Measurements from ENCODE around the gene PLP1.

DNA sequence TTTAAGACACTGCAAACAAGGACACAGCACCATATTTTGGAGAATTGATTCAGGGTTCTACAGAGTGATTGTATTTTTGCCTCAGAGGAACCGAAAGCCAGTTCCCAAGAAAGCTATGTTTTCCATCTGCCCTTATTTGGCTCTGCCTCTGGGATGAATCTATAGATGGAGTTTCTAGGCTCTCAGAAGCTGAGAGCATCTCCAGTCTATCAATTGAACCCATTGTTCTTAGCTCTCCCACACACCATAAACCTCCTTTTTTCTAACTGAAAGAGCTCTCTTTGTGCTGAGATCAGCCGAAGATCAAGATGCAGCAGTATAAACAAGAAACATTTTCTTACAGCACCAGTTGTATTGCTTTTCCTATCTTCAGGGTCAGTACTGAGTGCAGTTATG, 16.9 kb downstream of the PLP1 start:
- TF ChIP-seq POLR2A (IDR thresholded peaks at IDR 0.05): no peak
- TF ChIP-seq, protein P1, sequence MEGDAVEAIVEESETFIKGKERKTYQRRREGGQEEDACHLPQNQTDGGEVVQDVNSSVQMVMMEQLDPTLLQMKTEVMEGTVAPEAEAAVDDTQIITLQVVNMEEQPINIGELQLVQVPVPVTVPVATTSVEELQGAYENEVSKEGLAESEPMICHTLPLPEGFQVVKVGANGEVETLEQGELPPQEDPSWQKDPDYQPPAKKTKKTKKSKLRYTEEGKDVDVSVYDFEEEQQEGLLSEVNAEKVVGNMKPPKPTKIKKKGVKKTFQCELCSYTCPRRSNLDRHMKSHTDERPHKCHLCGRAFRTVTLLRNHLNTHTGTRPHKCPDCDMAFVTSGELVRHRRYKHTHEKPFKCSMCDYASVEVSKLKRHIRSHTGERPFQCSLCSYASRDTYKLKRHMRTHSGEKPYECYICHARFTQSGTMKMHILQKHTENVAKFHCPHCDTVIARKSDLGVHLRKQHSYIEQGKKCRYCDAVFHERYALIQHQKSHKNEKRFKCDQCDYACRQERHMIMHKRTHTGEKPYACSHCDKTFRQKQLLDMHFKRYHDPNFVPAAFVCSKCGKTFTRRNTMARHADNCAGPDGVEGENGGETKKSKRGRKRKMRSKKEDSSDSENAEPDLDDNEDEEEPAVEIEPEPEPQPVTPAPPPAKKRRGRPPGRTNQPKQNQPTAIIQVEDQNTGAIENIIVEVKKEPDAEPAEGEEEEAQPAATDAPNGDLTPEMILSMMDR (IDR thresholded peaks at IDR 0.05 in 4 of 5, conservative IDR thresholded peaks at IDR 0.05 in 1 of 5): no peak

All from gastrocnemius medialis (tissue), 4 donors.